GM12878 (cell line): Measurements from ENCODE around the gene MAP2K7. TPM values are rescaled to one million over a fixed set of nuclear protein-coding genes. Genes with fewer than 3 reads are reported as not detected.

ENCODE experiments used
- ATAC-seq: fragments of 200-7000 bp; cut with Tn5 transposase; 3 replicates; pipeline ENCODE4 v1.9.1; 2020; ENCODE audit warnings: mild to moderate bottlenecking, moderate library complexity
- BruUV-seq: library from RNA; stranded (reverse); fragments of 400-500 nt; replicated peaks from 2 replicates; lab custom pipeline; 2021; lab: Mats Ljungman, UMichigan
- CTCF ChIA-PET: fragments of 300-600 bp; sonication (Branson Sonifier 250); formaldehyde crosslinking; extraction: SDS; loops from one replicate; lab custom pipeline; 2021; ENCODE audit warnings: inconsistent platforms; lab: Yijun Ruan, JAX
- POLR2A ChIA-PET: fragments of 350-600 bp; formaldehyde crosslinking; extraction: SDS; loops from one replicate; lab custom pipeline; 2021; ENCODE audit warnings: inconsistent platforms; lab: Charles Lee
- RAD21 ChIA-PET: fragments of 300-600 bp; sonication (Branson Sonifier 250); formaldehyde crosslinking; loops from one replicate; lab custom pipeline; 2023; ENCODE audit warnings: antibody characterized with exemption; ENCODE audit not compliant: unreplicated experiment; lab: Charles Lee
- SMC1A ChIA-PET: fragments of 300-600 bp; sonication (Branson Sonifier 250); formaldehyde crosslinking; loops from one replicate; lab custom pipeline; 2023; ENCODE audit not compliant: unreplicated experiment, uncharacterized antibody; lab: Charles Lee
- DNase-seq: peaks from one replicate; pipeline ENCODE4 v3.0.0-alpha.2; 2011; ENCODE audit warnings: low read depth, low spot score
- FAIRE-seq: peaks from 3 replicates; lab custom pipeline; 2011; peaks lifted over from hg19 to GRCh38; lab: Jason Lieb, UNC
- H2AFZ ChIP-seq: 2 replicates; pipeline ENCODE4 v1.6.0; 2011; ENCODE audit warnings: low read depth, low read length, control low read depth; ENCODE audit not compliant: control insufficient read depth
- H3K27ac ChIP-seq: 2 replicates; pipeline ENCODE4 v1.5.1; 2011; ENCODE audit warnings: control low read depth; ENCODE audit not compliant: control insufficient read depth, insufficient read depth
- H3K27me3 ChIP-seq, 2 experiments: replicated peaks in 1 of 2; 2 replicates each; pipeline versions ENCODE4 v1.6.0 to v1.6.1; 2011; ENCODE audit warnings: low read length in 1 of 2; ENCODE audit not compliant: control insufficient read depth in 2 of 2, insufficient read depth in 2 of 2
- H3K36me3 ChIP-seq, 2 experiments: 2 replicates each; pipeline ENCODE4 v1.5.1; 2011; ENCODE audit warnings: low read length in 1 of 2; ENCODE audit not compliant: control insufficient read depth in 2 of 2, insufficient read depth in 2 of 2
- H3K4me1 ChIP-seq: 2 replicates; pipeline ENCODE4 v1.6.1; 2011; ENCODE audit warnings: mild to moderate bottlenecking, low read length, moderate library complexity, mixed read lengths; ENCODE audit not compliant: control insufficient read depth, insufficient read depth
- H3K4me2 ChIP-seq: 2 replicates; pipeline ENCODE4 v1.6.0; 2011; ENCODE audit warnings: control low read depth; ENCODE audit not compliant: control insufficient read depth, insufficient read depth
- H3K4me3 ChIP-seq: fragments of 200-600 bp; sonication (generic); 2 replicates; pipeline ENCODE4 v1.5.1; 2016
- H3K79me2 ChIP-seq: 2 replicates; pipeline ENCODE4 v1.6.0; 2011; ENCODE audit warnings: low read length; ENCODE audit not compliant: control insufficient read depth, insufficient read depth
- H3K9ac ChIP-seq: 2 replicates; pipeline ENCODE4 v1.8.0; 2011; ENCODE audit warnings: low read length, control low read depth, mixed read lengths; ENCODE audit not compliant: control insufficient read depth, insufficient read depth
- H3K9me3 ChIP-seq: replicated peaks from 3 replicates; pipeline ENCODE4 v1.5.1; 2011; ENCODE audit warnings: mild to moderate bottlenecking, low read length; ENCODE audit not compliant: control insufficient read depth, insufficient read depth
- H4K20me1 ChIP-seq: 2 replicates; pipeline ENCODE4 v1.6.0; 2011; ENCODE audit not compliant: control insufficient read depth, insufficient read depth
- DPF2 ChIP-seq: fragments of 450-650 bp; IDR thresholded peaks from 2 replicates; pipeline ENCODE4 v1.6.1; 2017; ENCODE audit warnings: mild to moderate bottlenecking
- E2F4 ChIP-seq: IDR thresholded peaks from 2 replicates; pipeline ENCODE4 v1.6.1; 2012; ENCODE audit warnings: low read depth, low read length, improper control_type of control experiment
- JUNB ChIP-seq: IDR thresholded peaks from 2 replicates; pipeline ENCODE4 v1.6.1; 2016; ENCODE audit warnings: antibody characterized with exemption, mild to moderate bottlenecking
- JUND ChIP-seq: IDR thresholded peaks from 2 replicates; pipeline ENCODE4 v1.6.1; 2012; ENCODE audit warnings: low read depth, mild to moderate bottlenecking, low read length, improper control_type of control experiment, moderate library complexity
- MEF2B ChIP-seq: fragments of 450-650 bp; IDR thresholded peaks from 2 replicates; pipeline ENCODE4 v1.6.1; 2018; ENCODE audit warnings: mild to moderate bottlenecking, moderate library complexity; ENCODE audit not compliant: partially characterized antibody, poor library complexity, severe bottlenecking
- MXI1 ChIP-seq: fragments of 150-350 bp; IDR thresholded peaks from 2 replicates; pipeline ENCODE4 v1.6.1; 2011; ENCODE audit warnings: low read depth, mild to moderate bottlenecking, inconsistent platforms, low read length, improper control_type of control experiment
- NBN ChIP-seq: fragments of 450-650 bp; IDR thresholded peaks from 2 replicates; pipeline ENCODE4 v1.6.1; 2016
- NR2C1 ChIP-seq: fragments of 450-650 bp; IDR thresholded peaks from 2 replicates; pipeline ENCODE4 v1.6.1; 2017; ENCODE audit warnings: antibody characterized with exemption, mild to moderate bottlenecking, moderate library complexity
- NR2C2 ChIP-seq: IDR thresholded peaks from 2 replicates; pipeline ENCODE4 v1.6.1; 2011; ENCODE audit warnings: borderline replicate concordance, low read depth; ENCODE audit not compliant: control insufficient read depth, insufficient read length
- PRDM15 ChIP-seq: fragments of 450-650 bp; formaldehyde crosslinking; IDR thresholded peaks from 2 replicates; pipeline ENCODE4 v1.4.0; 2020; ENCODE audit warnings: mild to moderate bottlenecking, moderate library complexity
- RAD21 ChIP-seq: IDR thresholded peaks from 2 replicates; pipeline ENCODE4 v1.6.1; 2011; ENCODE audit warnings: mild to moderate bottlenecking, low read depth, low read length, moderate library complexity; ENCODE audit not compliant: insufficient read depth
- SIN3A ChIP-seq: IDR thresholded peaks from 2 replicates; pipeline ENCODE4 v1.6.1; 2012; ENCODE audit warnings: low read depth, low read length, improper control_type of control experiment
- SKIL ChIP-seq: fragments of 450-650 bp; IDR thresholded peaks from 2 replicates; pipeline ENCODE4 v1.6.1; 2017; ENCODE audit warnings: mild to moderate bottlenecking, low read depth, inconsistent platforms; ENCODE audit not compliant: poor library complexity, severe bottlenecking
- YY1 ChIP-seq: IDR thresholded peaks from 2 replicates; pipeline ENCODE4 v1.6.1; 2011; ENCODE audit warnings: low read depth, mild to moderate bottlenecking, low read length
- ZNF207 ChIP-seq: fragments of 450-650 bp; IDR thresholded peaks from 2 replicates; pipeline ENCODE4 v1.6.1; 2014; ENCODE audit warnings: antibody characterized with exemption, mild to moderate bottlenecking, borderline replicate concordance
- WGBS: methylation state at CpG from one replicate; pipeline ENCODE4 v1.1.6; 2016; ENCODE audit warnings: low lambda C conversion rate; ENCODE audit not compliant: insufficient replicate concordance, insufficient coverage; ENCODE audit errors: missing lambda C conversion rate; 5-methylcytosine and 5-hydroxymethylcytosine counted together
- in situ Hi-C: fragments of 300-500 bp; cut with MboI; formaldehyde crosslinking; loops from 9 replicates; pipeline ENCODE4 v1.14.3; 2018; ENCODE audit warnings: mixed read lengths
- intact Hi-C: fragments of 100-400 bp; cut with micrococcal nuclease; formaldehyde crosslinking; loops from one replicate; pipeline ENCODE4 v1.14.2; 2022; ENCODE audit not compliant: unreplicated experiment
- polyA plus RNA-seq, 11 experiments: library from polyadenylated mRNA; depleted of rRNA in 4 of 11; unstranded in 6 of 11; stranded (reverse) in 5 of 11; fragments of >200 nt; fragmentation: Nextera tagmentation in 4 of 11; fragmentation: Illumina TruSeq in 1 of 11; extraction: Ambion mirVana in 4 of 11; extraction: Trizol in 1 of 11; gene quantifications; 1 replicate in 1 of 11; 2 replicates in 10 of 11; pipeline versions ENCODE4 v1.2.1 to v1.2.3, GENCODE V29; 2011 to 2016; ENCODE audit warnings: inconsistent platforms in 2 of 11, missing spikeins in 2 of 11, low read depth in 1 of 11
- total RNA-seq, 4 experiments: library from RNA; depleted of rRNA in 3 of 4; stranded (reverse); fragments of >200 nt in 3 of 4; fragmentation: Illumina TruSeq in 1 of 4; extraction: Trizol in 1 of 4; gene quantifications; 2 replicates each; pipeline versions ENCODE4 v1.2.1 to v1.2.3, GENCODE V29; 2013 to 2021

Gene MAP2K7
- total and polyA plus RNA-seq, 10 of the 15 experiments (the other 5 are each of a cell fraction or from before 2014, with no cell fraction given) = 0.34 to 32.2 (median 6.7) TPM

GRCh38 chr19:7944177-7944761 is 40.6 kb downstream of the MAP2K7 start:
- DNase-seq (peak; percentile 58), ATAC-seq (peak; percentile 67), FAIRE-seq (no peak)
- 24% methylated on average over 18 of the region's 18 CpGs for WGBS
- peaks cover 23% of the 10 kb centered on the region for H3K79me2 ChIP-seq
- peak overlapping the region; percentile 91 for H2AFZ ChIP-seq
- H3K9me3 ChIP-seq = no peaks in the 10 kb centered on the region
- H3K4me1 ChIP-seq = peaks cover 7% of the 10 kb centered on the region
- peaks cover 0 to 7% of the 10 kb centered on the region in 2 experiments; a peak in 3 of 4 replicates for H3K36me3 ChIP-seq
- intact Hi-C loops (loop anchor here (1.0 to 10.0 kb wide), 3 partner anchors 58 to 309 kb away; no protein-coding TSS in a partner anchor), in situ Hi-C loops (loop anchor here (10.0 kb wide), 1 partner anchor 311 kb away; no protein-coding TSS in a partner anchor)
- ChIA-PET SMC1A (interaction anchor here (0.8 to 3.1 kb wide), 11 partner anchors 13 to 232 kb away, joined by 3 to 29 read pairs (median 3); partner anchors contain the start of genes ELAVL1 and SNAPC2), RAD21 (interaction anchor here (0.5 to 2.3 kb wide), 19 partner anchors 12 to 842 kb away, joined by 3 to 17 read pairs (median 4); partner anchors contain the start of genes ELAVL1, MAP2K7, MARCHF2 and NDUFA7), POLR2A (interaction anchor here (0.6 to 2.4 kb wide), 6 partner anchors 14 to 231 kb away, joined by 3 to 18 read pairs (median 4); partner anchors contain the start of genes MAP2K7 and SNAPC2), CTCF (interaction anchor here (0.6 to 4.3 kb wide), 27 partner anchors 10 to 842 kb away, joined by 3 to 55 read pairs (median 7); partner anchors contain the start of genes ELAVL1, MAP2K7, SNAPC2 and ZNF414)
- H3K9ac ChIP-seq = peak overlapping the region; percentile 76
- no peaks in the 10 kb centered on the region for H3K27me3 ChIP-seq
- H3K4me2 ChIP-seq = peak overlapping the region; percentile 100
- H3K27ac ChIP-seq = peak overlapping the region; percentile 59
- H3K4me3 ChIP-seq = peak overlapping the region; percentile 75
- no peaks in the 10 kb centered on the region for H4K20me1 ChIP-seq
- BruUV-seq = TSS peak; percentile 99
- TF ChIP-seq JUNB = no peak
- no peak for TF ChIP-seq MXI1
- 0 out of 2 replicates have a peak, but pooled peaks have one; percentile 7 for TF ChIP-seq SIN3A
- no peak for TF ChIP-seq PRDM15 (CRISPR knock-in tag)
- peak; percentile 58; the same call in 1 of the 2 replicates for TF ChIP-seq ZNF207
- no peak for TF ChIP-seq E2F4
- peak; percentile 52; the same call in 1 of the 2 replicates for TF ChIP-seq NBN
- no peak for TF ChIP-seq JUND
- no peak for TF ChIP-seq NR2C2
- peak; percentile 65 for TF ChIP-seq SKIL
- TF ChIP-seq NR2C1 = no peak
- peak; percentile 74 for TF ChIP-seq RAD21
- TF ChIP-seq YY1 = peak; percentile 86
- 0 out of 2 replicates have a peak, but pooled peaks have one; percentile 4 for TF ChIP-seq DPF2
- TF ChIP-seq MEF2B = peak; percentile 96
